Measurements from ENCODE around the gene SLC16A13.

SLC16A13 gene

GRCh38 chr17:7022781-7023571 is 12.8 kb upstream of the SLC16A13 start, which contains the start of gene BCL6B:
TSS of gene BCL6B (plus strand) at chr17:7023050. CDS start at chr17:7023672, 622 bp downstream.
- Histone ChIP-seq H3K27me3 (ENCODE audit: control insufficient read depth, insufficient read depth, low read length) (peaks cover 11% of the 10 kb centered on the region), H3K9me3 (replicated peaks; ENCODE audit: low read length) (no peaks in the 10 kb centered on the region), H3K36me3 (ENCODE audit: insufficient read depth, low read length) (no peaks in the 10 kb centered on the region), H3K4me3 (ENCODE audit: low read length) (peak within 1 kb of the TSS; percentile 57), H3K4me2 (ENCODE audit: low read length) (peak within 1 kb of the TSS; percentile 83), H3K9ac (ENCODE audit: low read depth, low read length) (peak within 1 kb of the TSS; percentile 57), H3K4me1 (ENCODE audit: control insufficient read depth, insufficient read depth, low read length) (peaks cover 25% of the 10 kb centered on the region)

GRCh38 chr17:7023576-7024401 is 12.0 kb upstream of the SLC16A13 start:
- Histone ChIP-seq H3K4me3 (ENCODE audit: low read length) (peak overlapping the region; percentile 44), H3K4me1 (ENCODE audit: control insufficient read depth, insufficient read depth, low read length) (peaks cover 23% of the 10 kb centered on the region), H3K9me3 (replicated peaks; ENCODE audit: low read length) (no peaks in the 10 kb centered on the region), H3K4me2 (ENCODE audit: low read length) (peak overlapping the region; percentile 60), H3K36me3 (ENCODE audit: insufficient read depth, low read length) (no peaks in the 10 kb centered on the region), H3K27me3 (ENCODE audit: control insufficient read depth, insufficient read depth, low read length) (peaks cover 11% of the 10 kb centered on the region), H3K9ac (ENCODE audit: low read depth, low read length) (no peak overlapping the region)

GRCh38 chr17:7024402-7024785 is 11.4 kb upstream of the SLC16A13 start:
- Histone ChIP-seq H3K27me3 (ENCODE audit: control insufficient read depth, insufficient read depth, low read length) (peaks cover 11% of the 10 kb centered on the region), H3K4me2 (ENCODE audit: low read length) (no peak overlapping the region), H3K4me1 (ENCODE audit: control insufficient read depth, insufficient read depth, low read length) (peaks cover 17% of the 10 kb centered on the region), H3K9me3 (replicated peaks; ENCODE audit: low read length) (no peaks in the 10 kb centered on the region), H3K4me3 (ENCODE audit: low read length) (no peak overlapping the region), H3K9ac (ENCODE audit: low read depth, low read length) (no peak overlapping the region), H3K36me3 (ENCODE audit: insufficient read depth, low read length) (no peaks in the 10 kb centered on the region)

GRCh38 chr17:7025245-7025644 is 10.6 kb upstream of the SLC16A13 start:
- H3K4me1 ChIP-seq (ENCODE audit: control insufficient read depth, insufficient read depth, low read length) = peaks cover 9% of the 10 kb centered on the region
- no peak overlapping the region for H3K4me2 ChIP-seq (ENCODE audit: low read length)
- no peak overlapping the region for H3K9ac ChIP-seq (ENCODE audit: low read depth, low read length)
- H3K4me3 ChIP-seq (ENCODE audit: low read length) = no peak overlapping the region
- no peaks in the 10 kb centered on the region for H3K9me3 ChIP-seq (replicated peaks; ENCODE audit: low read length)
- no peaks in the 10 kb centered on the region for H3K36me3 ChIP-seq (ENCODE audit: insufficient read depth, low read length)
- H3K27me3 ChIP-seq (ENCODE audit: control insufficient read depth, insufficient read depth, low read length) = peaks cover 11% of the 10 kb centered on the region

- Histone ChIP-seq H3K9ac (ENCODE audit: low read depth, low read length) (no peak overlapping the region), H3K4me2 (ENCODE audit: low read length) (no peak overlapping the region), H3K9me3 (replicated peaks; ENCODE audit: low read length) (no peaks in the 10 kb centered on the region), H3K27me3 (ENCODE audit: control insufficient read depth, insufficient read depth, low read length) (peaks cover 11% of the 10 kb centered on the region), H3K4me1 (ENCODE audit: control insufficient read depth, insufficient read depth, low read length) (peaks cover 3% of the 10 kb centered on the region), H3K4me3 (ENCODE audit: low read length) (no peak overlapping the region), H3K36me3 (ENCODE audit: insufficient read depth, low read length) (no peaks in the 10 kb centered on the region)
Observed at GRCh38 chr17:7026471-7027115, 9.2 kb upstream of the SLC16A13 start.

GRCh38 chr17:7027335-7027734 is 8.5 kb upstream of the SLC16A13 start:
- Histone ChIP-seq H3K9me3 (replicated peaks; ENCODE audit: low read length) (no peaks in the 10 kb centered on the region), H3K27me3 (ENCODE audit: control insufficient read depth, insufficient read depth, low read length) (peaks cover 10% of the 10 kb centered on the region), H3K36me3 (ENCODE audit: insufficient read depth, low read length) (no peaks in the 10 kb centered on the region), H3K4me3 (ENCODE audit: low read length) (no peak overlapping the region), H3K4me2 (ENCODE audit: low read length) (no peak overlapping the region), H3K9ac (ENCODE audit: low read depth, low read length) (no peak overlapping the region), H3K4me1 (ENCODE audit: control insufficient read depth, insufficient read depth, low read length) (no peaks in the 10 kb centered on the region)

GRCh38 chr17:7029096-7029495 is 6.7 kb upstream of the SLC16A13 start:
- Histone ChIP-seq H3K9me3 (replicated peaks; ENCODE audit: low read length) (no peaks in the 10 kb centered on the region), H3K36me3 (ENCODE audit: insufficient read depth, low read length) (no peaks in the 10 kb centered on the region), H3K4me3 (ENCODE audit: low read length) (no peak overlapping the region), H3K4me2 (ENCODE audit: low read length) (no peak overlapping the region), H3K27me3 (ENCODE audit: control insufficient read depth, insufficient read depth, low read length) (no peaks in the 10 kb centered on the region), H3K9ac (ENCODE audit: low read depth, low read length) (no peak overlapping the region), H3K4me1 (ENCODE audit: control insufficient read depth, insufficient read depth, low read length) (no peaks in the 10 kb centered on the region)

GRCh38 chr17:7029659-7030058 is 6.2 kb upstream of the SLC16A13 start:
- Histone ChIP-seq H3K4me2 (ENCODE audit: low read length) (no peak overlapping the region), H3K9ac (ENCODE audit: low read depth, low read length) (no peak overlapping the region), H3K27me3 (ENCODE audit: control insufficient read depth, insufficient read depth, low read length) (no peaks in the 10 kb centered on the region), H3K4me1 (ENCODE audit: control insufficient read depth, insufficient read depth, low read length) (no peaks in the 10 kb centered on the region), H3K4me3 (ENCODE audit: low read length) (no peak overlapping the region), H3K36me3 (ENCODE audit: insufficient read depth, low read length) (no peaks in the 10 kb centered on the region), H3K9me3 (replicated peaks; ENCODE audit: low read length) (no peaks in the 10 kb centered on the region)

- Histone ChIP-seq H3K4me2 (ENCODE audit: low read length) (peak overlapping the region; percentile 86), H3K4me1 (ENCODE audit: control insufficient read depth, insufficient read depth, low read length) (peaks cover 11% of the 10 kb centered on the region), H3K27me3 (ENCODE audit: control insufficient read depth, insufficient read depth, low read length) (no peaks in the 10 kb centered on the region), H3K9me3 (replicated peaks; ENCODE audit: low read length) (no peaks in the 10 kb centered on the region), H3K9ac (ENCODE audit: low read depth, low read length) (peak overlapping the region; percentile 70), H3K36me3 (ENCODE audit: insufficient read depth, low read length) (no peaks in the 10 kb centered on the region), H3K4me3 (ENCODE audit: low read length) (peak overlapping the region; percentile 73)
Observed at GRCh38 chr17:7034955-7035590, 742 bp upstream of the SLC16A13 start.

- no peaks in the 10 kb centered on the region for H3K36me3 ChIP-seq (ENCODE audit: insufficient read depth, low read length)
- no peak overlapping the region for H3K4me2 ChIP-seq (ENCODE audit: low read length)
- H3K4me3 ChIP-seq (ENCODE audit: low read length) = no peak overlapping the region
- no peaks in the 10 kb centered on the region for H3K9me3 ChIP-seq (replicated peaks; ENCODE audit: low read length)
- peaks cover 16% of the 10 kb centered on the region for H3K4me1 ChIP-seq (ENCODE audit: control insufficient read depth, insufficient read depth, low read length)
- H3K9ac ChIP-seq (ENCODE audit: low read depth, low read length) = no peak overlapping the region
- H3K27me3 ChIP-seq (ENCODE audit: control insufficient read depth, insufficient read depth, low read length) = peaks cover 7% of the 10 kb centered on the region
Observed at GRCh38 chr17:7038025-7038862, 2.4 kb downstream of the SLC16A13 start.
